Endothelial cell of umbilical vein (primary cell): ENCODE data around the gene QTRT2. TPM values are rescaled to one million over a fixed set of nuclear protein-coding genes. Genes with fewer than 3 reads are reported as not detected.

Experiments used
- BruUV-seq: library from RNA; stranded (reverse); fragments of 400-500 nt; replicated peaks from 2 replicates; lab custom pipeline; 2021; lab: Mats Ljungman, UMichigan
- CTCF ChIA-PET: fragments of 300-600, 350-600 bp; sonication (Branson Sonifier 250); formaldehyde crosslinking; loops from one replicate; lab custom pipeline; 2021; ENCODE audit warnings: antibody characterized with exemption, inconsistent platforms; lab: Charles Lee
- POLR2A ChIA-PET: fragments of 300-600, 350-600 bp; sonication (Branson Sonifier 250); formaldehyde crosslinking; loops from one replicate; lab custom pipeline; 2021; ENCODE audit warnings: antibody characterized with exemption, inconsistent platforms; lab: Charles Lee
- DNase-seq: peaks from one replicate; pipeline ENCODE4 v3.0.0-alpha.2; 2011; ENCODE audit warnings: low read depth, low spot score
- FAIRE-seq: peaks from 2 replicates; lab custom pipeline; 2011; peaks lifted over from hg19 to GRCh38; lab: Jason Lieb, UNC
- H2AFZ ChIP-seq: 2 replicates; pipeline ENCODE4 v1.6.0; 2012; ENCODE audit warnings: low read depth, low read length, control low read depth, inconsistent platforms
- H3K27ac ChIP-seq: 2 replicates; pipeline ENCODE4 v1.5.1; 2011; ENCODE audit warnings: low read depth, mild to moderate bottlenecking, control low read depth, low read length, moderate library complexity; ENCODE audit not compliant: insufficient read depth
- H3K27me3 ChIP-seq, 2 experiments: 2 replicates each; pipeline versions ENCODE4 v1.6.0 to v1.6.1; 2011; ENCODE audit warnings: low read length in 2 of 2, mixed read lengths in 1 of 2; ENCODE audit not compliant: control insufficient read depth in 2 of 2, insufficient read depth in 2 of 2
- H3K36me3 ChIP-seq, 2 experiments: 2 replicates in 1 of 2; 3 replicates in 1 of 2; pipeline ENCODE4 v1.5.1; 2011; ENCODE audit warnings: low read length in 2 of 2, mild to moderate bottlenecking in 1 of 2, moderate library complexity in 1 of 2; ENCODE audit not compliant: control insufficient read depth in 2 of 2, insufficient read depth in 2 of 2; ENCODE audit errors: extremely low read depth in 1 of 2
- H3K4me1 ChIP-seq: 3 replicates; pipeline ENCODE4 v1.5.1; 2011; ENCODE audit warnings: mild to moderate bottlenecking, low read length; ENCODE audit not compliant: control insufficient read depth, insufficient read depth; ENCODE audit errors: extremely low read depth
- H3K4me2 ChIP-seq: 2 replicates; pipeline ENCODE4 v1.6.1; 2011; ENCODE audit warnings: low read length, control low read depth, mixed read lengths; ENCODE audit not compliant: insufficient read depth
- H3K4me3 ChIP-seq, 3 experiments: fragments of 200-600 bp in 1 of 3; sonication (generic), shearing (Covaris generic) in 1 of 3; replicated peaks in 1 of 3; 2 replicates each; pipeline ENCODE4 v1.5.1; 2011 to 2016; ENCODE audit warnings: control low read depth in 3 of 3, low read length in 3 of 3, mild to moderate bottlenecking in 2 of 3, inconsistent platforms in 1 of 3, low read depth in 1 of 3, moderate library complexity in 1 of 3; ENCODE audit not compliant: insufficient read depth in 1 of 3
- H3K79me2 ChIP-seq: 2 replicates; pipeline ENCODE4 v1.6.0; 2012; ENCODE audit warnings: low read length, inconsistent platforms; ENCODE audit not compliant: control insufficient read depth, insufficient read depth
- H3K9ac ChIP-seq: replicated peaks from 2 replicates; pipeline ENCODE3; 2011; ENCODE audit warnings: low read length, control low read depth; ENCODE audit not compliant: insufficient read depth; ENCODE audit errors: extremely low read depth
- H3K9me1 ChIP-seq: replicated peaks from 3 replicates; pipeline ENCODE4 v1.6.0; 2011; ENCODE audit warnings: mild to moderate bottlenecking, low read length; ENCODE audit not compliant: control insufficient read depth, insufficient read depth; ENCODE audit errors: extremely low read depth
- H3K9me3 ChIP-seq: replicated peaks from 2 replicates; pipeline ENCODE4 v1.5.1; 2012; ENCODE audit warnings: low read length, inconsistent platforms; ENCODE audit not compliant: control insufficient read depth, insufficient read depth
- H4K20me1 ChIP-seq: replicated peaks from 2 replicates; pipeline ENCODE3; 2011; ENCODE audit warnings: mild to moderate bottlenecking, low read length; ENCODE audit not compliant: control insufficient read depth, insufficient read depth; ENCODE audit errors: extremely low read depth
- CTCF ChIP-seq, 2 donors: IDR thresholded peaks; 1 replicate in 1 of 2; 2 replicates in 1 of 2; pipeline ENCODE4 v1.5.1; 2011; ENCODE audit warnings: low read length in 2 of 2, mild to moderate bottlenecking in 2 of 2, moderate library complexity in 2 of 2, control low read depth in 1 of 2, inconsistent platforms in 1 of 2, low read depth in 1 of 2; ENCODE audit not compliant: insufficient read depth in 1 of 2; ENCODE audit errors: extremely low read depth in 1 of 2
- EZH2 ChIP-seq: IDR thresholded peaks from 2 replicates; pipeline ENCODE4 v1.6.1; 2012; ENCODE audit warnings: borderline replicate concordance, low read depth, mild to moderate bottlenecking, moderate library complexity, low read length, inconsistent platforms; ENCODE audit not compliant: severe bottlenecking
- FOS ChIP-seq: IDR thresholded peaks from 2 replicates; pipeline ENCODE4 v1.6.1; 2011; ENCODE audit warnings: mild to moderate bottlenecking, low read length, moderate library complexity, borderline replicate concordance; ENCODE audit not compliant: insufficient read depth
- GATA2 ChIP-seq: IDR thresholded peaks from 2 replicates; pipeline ENCODE4 v1.7.0; 2011; ENCODE audit warnings: low read depth, mild to moderate bottlenecking, moderate library complexity, mixed read lengths, low read length; ENCODE audit not compliant: insufficient read length, insufficient read depth
- JUN ChIP-seq: IDR thresholded peaks from 2 replicates; pipeline ENCODE4 v1.6.1; 2011; ENCODE audit warnings: borderline replicate concordance, low read depth; ENCODE audit not compliant: insufficient read length, insufficient read depth
- MAX ChIP-seq: IDR thresholded peaks from 2 replicates; pipeline ENCODE4 v1.6.1; 2011; ENCODE audit not compliant: insufficient read depth, insufficient read length
- MYC ChIP-seq: IDR thresholded peaks from one replicate; pipeline ENCODE4 v1.6.1; 2011; ENCODE audit warnings: mild to moderate bottlenecking, low read depth, low read length
- POLR2A ChIP-seq: IDR thresholded peaks from 2 replicates; pipeline ENCODE4 v1.6.1; 2012; ENCODE audit warnings: low read depth, mild to moderate bottlenecking, control low read depth, low read length
- POLR2AphosphoS5 ChIP-seq: IDR thresholded peaks from 2 replicates; pipeline ENCODE4 v1.6.1; 2012; ENCODE audit warnings: low read depth, mild to moderate bottlenecking, control low read depth, low read length, moderate library complexity; ENCODE audit not compliant: insufficient read depth
- dilution Hi-C: fragments of 300-500 bp; cut with MboI; formaldehyde crosslinking; loops from one replicate; pipeline ENCODE4 v1.15.0; 2019; ENCODE audit warnings: low sequenced_read_pairs; ENCODE audit not compliant: extremely low pct_ligation_motif_present
- intact Hi-C: fragments of 100-400 bp; cut with micrococcal nuclease; formaldehyde crosslinking; loops from one replicate; pipeline ENCODE4 v1.10.0; 2022
- polyA plus RNA-seq, 4 experiments: library from polyadenylated mRNA; depleted of rRNA in 3 of 4; stranded (reverse) in 3 of 4; unstranded in 1 of 4; fragments of >200 nt; gene quantifications; 2 replicates each; pipeline versions ENCODE4 v1.2.1 to v1.2.3, GENCODE V29; 2011 to 2012; ENCODE audit warnings: missing spikeins in 1 of 4
- total RNA-seq: library from RNA; stranded (reverse); gene quantifications from 2 replicates; pipeline ENCODE4 v1.2.3, GENCODE V29; 2021

The QTRT2 gene
- total and polyA plus RNA-seq, 2 donors (not counting 3 experiments of a cell fraction or from before 2014, with no cell fraction given) = 11.0 to 42.8 TPM

- Histone ChIP-seq H3K4me3 (no peak overlapping the region), H3K9me3 (no peaks in the 10 kb centered on the region), H3K27ac (no peak overlapping the region), H2AFZ (no peak overlapping the region), H3K4me2 (no peak overlapping the region), H3K9ac (no peak overlapping the region), H3K36me3 (peaks cover 5 to 16% of the 10 kb centered on the region in 2 experiments), H3K27me3 (no peaks in the 10 kb centered on the region), H3K4me1 (peaks cover 3% of the 10 kb centered on the region), H4K20me1 (peaks cover 2% of the 10 kb centered on the region), H3K79me2 (peaks cover 34% of the 10 kb centered on the region), H3K9me1 (no peaks in the 10 kb centered on the region)
- dilution Hi-C loops = no loop called here
- no TSS peak for BruUV-seq
- FAIRE-seq = no peak
- TF ChIP-seq POLR2A (no peak), MAX (no peak), FOS (no peak), GATA2 (no peak), POLR2AphosphoS5 (no peak), MYC (no peak), CTCF (IDR thresholded peaks at IDR 0.05; ENCODE audit: extremely low read depth in 1 of 2, insufficient read depth in 1 of 2, low read depth in 1 of 2, low read length in 2 of 2) (no peak), JUN (no peak), EZH2 (no peak)
- no peak for DNase-seq
- CTCF ChIA-PET = interaction anchor here (1.7 to 2.0 kb wide), 2 partner anchors 18 to 88 kb away, joined by 3 to 5 read pairs; no protein-coding TSS in a partner anchor
- POLR2A ChIA-PET = no interaction called here
- intact Hi-C loops = no loop called here
Measured at GRCh38 chr3:114067804-114068203, 11.3 kb downstream of the QTRT2 start.
